RWPE2 (cell line): ENCODE results near the gene ATP1A2.

ENCODE experiments used
- ATAC-seq: fragments of 200-7000 bp; cut with Tn5 transposase; 3 replicates; pipeline ENCODE4 v1.9.1; 2021; ENCODE audit warnings: low read depth
- DNase-seq: peaks from one replicate; pipeline ENCODE4 v3.0.0-alpha.2; 2020; ENCODE audit warnings: low spot score
- H3K27ac ChIP-seq: fragments of 450-650 bp; 2 replicates; pipeline ENCODE4 v1.5.1; 2017; ENCODE audit warnings: mild to moderate bottlenecking; ENCODE audit not compliant: poor library complexity, severe bottlenecking
- H3K27me3 ChIP-seq: fragments of 250-450 bp; sonication (Bioruptor Pico); 2 replicates; pipeline ENCODE4 v1.5.1; 2021; ENCODE audit warnings: mild to moderate bottlenecking, moderate library complexity; ENCODE audit not compliant: insufficient read depth, poor library complexity, severe bottlenecking
- H3K36me3 ChIP-seq: fragments of 250-450 bp; sonication (Bioruptor Pico); 2 replicates; pipeline ENCODE4 v1.5.1; 2020; ENCODE audit warnings: low read depth, mild to moderate bottlenecking, moderate library complexity
- H3K4me1 ChIP-seq: fragments of 250-450 bp; sonication (Bioruptor Pico); 2 replicates; pipeline ENCODE4 v1.5.1; 2021; ENCODE audit warnings: mild to moderate bottlenecking, moderate library complexity; ENCODE audit not compliant: insufficient read depth, poor library complexity, severe bottlenecking
- H3K4me3 ChIP-seq: fragments of 250-450 bp; sonication (Bioruptor Pico); 2 replicates; pipeline ENCODE4 v1.5.1; 2021; ENCODE audit warnings: mild to moderate bottlenecking, moderate library complexity; ENCODE audit not compliant: severe bottlenecking
- H3K9me3 ChIP-seq: fragments of 250-450 bp; sonication (Bioruptor Pico); 2 replicates; pipeline ENCODE4 v1.5.1; 2021; ENCODE audit warnings: mild to moderate bottlenecking, moderate library complexity; ENCODE audit not compliant: severe bottlenecking
- CTCF ChIP-seq: fragments of 450-650 bp; IDR thresholded peaks from one replicate; pipeline ENCODE4 v1.5.1; 2017; ENCODE audit warnings: mild to moderate bottlenecking, moderate library complexity; ENCODE audit not compliant: poor library complexity, severe bottlenecking

ATP1A2 gene

GRCh38 chr1:160084771-160085321, 30.7 kb upstream of the ATP1A2 start:
- no peak for DNase-seq
- H3K27me3 ChIP-seq: peaks cover 38% of the 10 kb centered on the region
- H3K27ac ChIP-seq: no peak overlapping the region

GRCh38 chr1:160085686-160086455, 29.7 kb upstream of the ATP1A2 start:
- no peaks in the 10 kb centered on the region for H3K9me3 ChIP-seq
- no peaks in the 10 kb centered on the region for H3K36me3 ChIP-seq
- TF ChIP-seq CTCF: peak; percentile 69
- ATAC-seq: peak; percentile 22; the same call in 1 of the 3 replicates
- peaks cover 27% of the 10 kb centered on the region for H3K27me3 ChIP-seq
- DNase-seq: no peak
- H3K4me1 ChIP-seq: no peaks in the 10 kb centered on the region
- H3K27ac ChIP-seq: no peak overlapping the region
- no peak overlapping the region for H3K4me3 ChIP-seq

More at GRCh38 chr1:160084771-160085321, 30.7 kb upstream of the ATP1A2 start:
- Histone ChIP-seq H3K9me3 (no peaks in the 10 kb centered on the region), H3K36me3 (no peaks in the 10 kb centered on the region), H3K4me1 (no peaks in the 10 kb centered on the region), H3K4me3 (no peak overlapping the region)
- no peak for ATAC-seq
- TF ChIP-seq CTCF: no peak

- Histone ChIP-seq H3K4me1 (no peaks in the 10 kb centered on the region), H3K36me3 (no peaks in the 10 kb centered on the region), H3K27me3 (peaks cover 21% of the 10 kb centered on the region), H3K4me3 (no peak overlapping the region), H3K27ac (no peak overlapping the region), H3K9me3 (no peaks in the 10 kb centered on the region)
- DNase-seq: no peak
- no peak for TF ChIP-seq CTCF
- ATAC-seq: no peak
These were observed 29.1 kb upstream of the ATP1A2 start for GRCh38 chr1:160086456-160086892.

GRCh38 chr1:160087118-160087662, 28.4 kb upstream of the ATP1A2 start:
- Histone ChIP-seq H3K9me3 (no peaks in the 10 kb centered on the region), H3K27me3 (peaks cover 14% of the 10 kb centered on the region), H3K36me3 (no peaks in the 10 kb centered on the region), H3K4me1 (no peaks in the 10 kb centered on the region), H3K4me3 (no peak overlapping the region), H3K27ac (no peak overlapping the region)
- no peak for TF ChIP-seq CTCF
- DNase-seq (no peak), ATAC-seq (no peak)
